ENCODE data around the gene CYREN. TPM values are rescaled to one million over a fixed set of nuclear protein-coding genes. Genes with fewer than 3 reads are reported as not detected.

CYREN gene
- total RNA-seq, 2 experiments from 2014 or later: 14.0 to 15.8 TPM

DNA sequence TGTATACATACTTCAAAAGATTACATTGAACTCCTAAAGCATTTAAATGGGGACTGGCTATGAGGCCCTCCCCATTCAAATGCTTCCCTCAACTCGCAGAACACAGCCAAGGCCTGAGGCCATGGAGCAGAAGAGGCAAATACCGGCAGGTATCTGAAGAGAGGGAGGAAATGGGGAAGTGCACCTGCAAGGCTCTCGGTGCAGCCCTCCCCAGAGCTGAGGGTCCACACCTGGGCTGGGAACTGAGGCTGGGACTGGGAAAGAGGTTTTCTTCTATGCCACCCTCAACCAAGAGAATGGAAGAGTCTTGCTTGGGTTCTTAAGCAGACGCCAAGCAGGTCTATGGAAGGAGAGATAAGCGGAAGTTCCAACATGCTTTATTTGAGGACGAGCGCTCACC, 13.0 kb upstream of the CYREN start:
- Histone ChIP-seq H3K27ac (ENCODE audit: low read depth in 1 of 2, low read length in 2 of 2) (no peak overlapping the region), H3K4me3 (ENCODE audit: low read length) (no peak overlapping the region), H3K9me3 (ENCODE audit: control insufficient read depth in 1 of 2, insufficient read depth in 1 of 2, low read length in 2 of 2) (peaks cover 18 to 42% of the 10 kb centered on the region in 2 experiments), H3K27me3 (ENCODE audit: control insufficient read depth in 1 of 2, insufficient read depth in 2 of 2, low read length in 2 of 2) (no peaks in the 10 kb centered on the region), H3K4me1 (ENCODE audit: insufficient read depth, low read length) (no peaks in the 10 kb centered on the region), H3K36me3 (ENCODE audit: insufficient read depth, low read length) (peaks cover 56% of the 10 kb centered on the region)
- Mint-ChIP-seq H3K4me3 (no peak overlapping the region), H3K4me1 (ENCODE audit: low read depth) (no peaks in the 10 kb centered on the region), H3K36me3 (ENCODE audit: low read depth) (peaks cover 92% of the 10 kb centered on the region), H3K9me3 (peaks cover 27% of the 10 kb centered on the region), H3K27ac (no peak overlapping the region), H3K27me3 (no peaks in the 10 kb centered on the region)
- DNase-seq: no peak
- ATAC-seq (ENCODE audit: poor library complexity): no peak
- CTCF ChIA-PET: no interaction called here
- TF ChIP-seq, protein P1, sequence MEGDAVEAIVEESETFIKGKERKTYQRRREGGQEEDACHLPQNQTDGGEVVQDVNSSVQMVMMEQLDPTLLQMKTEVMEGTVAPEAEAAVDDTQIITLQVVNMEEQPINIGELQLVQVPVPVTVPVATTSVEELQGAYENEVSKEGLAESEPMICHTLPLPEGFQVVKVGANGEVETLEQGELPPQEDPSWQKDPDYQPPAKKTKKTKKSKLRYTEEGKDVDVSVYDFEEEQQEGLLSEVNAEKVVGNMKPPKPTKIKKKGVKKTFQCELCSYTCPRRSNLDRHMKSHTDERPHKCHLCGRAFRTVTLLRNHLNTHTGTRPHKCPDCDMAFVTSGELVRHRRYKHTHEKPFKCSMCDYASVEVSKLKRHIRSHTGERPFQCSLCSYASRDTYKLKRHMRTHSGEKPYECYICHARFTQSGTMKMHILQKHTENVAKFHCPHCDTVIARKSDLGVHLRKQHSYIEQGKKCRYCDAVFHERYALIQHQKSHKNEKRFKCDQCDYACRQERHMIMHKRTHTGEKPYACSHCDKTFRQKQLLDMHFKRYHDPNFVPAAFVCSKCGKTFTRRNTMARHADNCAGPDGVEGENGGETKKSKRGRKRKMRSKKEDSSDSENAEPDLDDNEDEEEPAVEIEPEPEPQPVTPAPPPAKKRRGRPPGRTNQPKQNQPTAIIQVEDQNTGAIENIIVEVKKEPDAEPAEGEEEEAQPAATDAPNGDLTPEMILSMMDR (IDR thresholded peaks at IDR 0.05): no peak
- POLR2A ChIA-PET: no interaction called here
- intact Hi-C loops (cut with DNase I, micrococcal nuclease): no loop called here

DNA sequence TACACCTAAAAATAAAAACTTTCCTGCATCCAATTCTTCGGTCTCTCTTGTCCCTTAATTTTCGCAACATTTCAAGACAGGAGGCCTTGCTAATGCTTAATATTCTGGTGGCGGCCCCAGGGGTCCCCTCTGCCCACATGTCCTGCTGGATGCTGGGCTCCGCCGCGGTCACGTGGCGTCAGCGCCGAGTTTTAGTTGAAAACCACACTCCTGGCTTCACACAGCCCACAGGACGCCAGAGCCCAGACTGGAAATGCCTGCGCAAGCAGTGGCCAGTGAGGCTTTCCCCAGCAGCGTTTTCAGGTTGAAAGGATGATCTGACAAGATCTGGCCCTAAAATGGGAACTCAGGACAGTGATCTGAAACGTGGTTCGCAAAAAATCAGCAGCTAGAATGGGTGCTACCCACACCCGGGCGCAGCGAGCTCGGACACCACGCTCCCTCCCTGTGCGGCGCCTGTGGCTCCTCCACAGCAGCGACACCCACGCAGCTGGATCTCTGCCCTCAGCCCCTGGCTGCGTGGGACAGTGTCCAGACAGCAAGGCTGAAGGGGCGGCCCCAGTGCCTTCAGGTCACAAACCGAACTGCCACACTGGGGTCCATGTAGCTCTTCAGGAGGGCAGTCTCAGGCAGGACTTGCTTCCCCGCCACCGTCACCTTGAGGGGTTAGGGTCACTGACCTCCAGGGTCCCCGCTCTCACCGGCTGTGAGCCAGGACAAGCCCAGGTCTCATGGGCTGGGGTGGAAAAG, 11.6 kb upstream of the CYREN start:
- ChIA-PET POLR2A (no interaction called here), CTCF (no interaction called here)
- Mint-ChIP-seq H3K4me1 (ENCODE audit: low read depth) (no peaks in the 10 kb centered on the region), H3K27me3 (no peaks in the 10 kb centered on the region), H3K4me3 (no peak overlapping the region), H3K9me3 (peaks cover 27% of the 10 kb centered on the region), H3K27ac (no peak overlapping the region), H3K36me3 (ENCODE audit: low read depth) (peaks cover 82% of the 10 kb centered on the region)
- Histone ChIP-seq H3K27me3 (ENCODE audit: control insufficient read depth in 1 of 2, insufficient read depth in 2 of 2, low read length in 2 of 2) (no peaks in the 10 kb centered on the region), H3K27ac (ENCODE audit: low read depth in 1 of 2, low read length in 2 of 2) (no peak overlapping the region), H3K4me1 (ENCODE audit: insufficient read depth, low read length) (no peaks in the 10 kb centered on the region), H3K4me3 (ENCODE audit: low read length) (no peak overlapping the region), H3K9me3 (ENCODE audit: control insufficient read depth in 1 of 2, insufficient read depth in 1 of 2, low read length in 2 of 2) (peaks cover 18 to 42% of the 10 kb centered on the region in 2 experiments), H3K36me3 (ENCODE audit: insufficient read depth, low read length) (peaks cover 43% of the 10 kb centered on the region)
- TF ChIP-seq, protein P1 (IDR thresholded peaks at IDR 0.05): no peak
- no peak for DNase-seq
- intact Hi-C loops (cut with DNase I, micrococcal nuclease): no loop called here
- ATAC-seq (ENCODE audit: poor library complexity): no peak

DNA sequence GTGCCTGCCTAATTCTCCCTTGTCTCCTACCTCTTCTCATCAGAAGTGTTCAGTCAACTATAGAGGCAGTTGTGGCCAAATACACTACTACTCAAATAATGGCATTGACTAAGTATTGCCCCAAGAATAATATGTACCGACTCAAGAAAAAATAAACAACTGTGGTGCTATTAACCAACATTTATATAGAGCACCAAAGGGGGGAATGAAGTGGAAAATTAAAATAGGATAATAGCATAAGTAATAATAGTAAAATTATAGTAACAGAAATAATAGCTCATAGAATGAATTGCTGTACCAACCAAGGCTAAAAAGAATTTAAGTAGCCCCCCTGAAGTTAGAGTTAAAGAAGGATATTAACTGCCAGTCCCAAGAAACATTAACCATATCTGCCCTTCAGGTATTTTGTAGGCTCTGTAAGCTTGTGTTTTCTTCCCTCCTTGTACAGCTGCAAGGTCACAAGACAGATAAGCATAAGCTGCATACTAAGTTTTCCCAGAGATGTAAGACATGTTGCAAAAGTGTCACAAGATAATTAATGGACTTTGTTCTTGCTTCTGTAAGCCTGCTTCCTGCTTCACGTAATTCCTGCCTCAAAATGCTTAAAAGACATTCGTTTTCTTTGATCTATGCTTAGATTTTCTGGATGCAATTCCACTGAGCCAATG, 10.9 kb upstream of the CYREN start:
- H3K4me1 Mint-ChIP-seq (ENCODE audit: low read depth): no peaks in the 10 kb centered on the region
- intact Hi-C loops (cut with DNase I, micrococcal nuclease): no loop called here
- Histone ChIP-seq H3K4me3 (ENCODE audit: low read length) (no peak overlapping the region), H3K27me3 (ENCODE audit: control insufficient read depth in 1 of 2, insufficient read depth in 2 of 2, low read length in 2 of 2) (no peaks in the 10 kb centered on the region), H3K4me1 (ENCODE audit: insufficient read depth, low read length) (no peaks in the 10 kb centered on the region), H3K9me3 (ENCODE audit: control insufficient read depth in 1 of 2, insufficient read depth in 1 of 2, low read length in 2 of 2) (peaks cover 18 to 42% of the 10 kb centered on the region in 2 experiments), H3K36me3 (ENCODE audit: insufficient read depth, low read length) (peaks cover 36% of the 10 kb centered on the region), H3K27ac (ENCODE audit: low read depth in 1 of 2, low read length in 2 of 2) (no peak overlapping the region)
- H3K27ac Mint-ChIP-seq: no peak overlapping the region
- H3K27me3 Mint-ChIP-seq: no peaks in the 10 kb centered on the region
- TF ChIP-seq, protein P1 (IDR thresholded peaks at IDR 0.05): no peak
- no peak for ATAC-seq (ENCODE audit: poor library complexity)
- peaks cover 78% of the 10 kb centered on the region for H3K36me3 Mint-ChIP-seq (ENCODE audit: low read depth)
- H3K9me3 Mint-ChIP-seq: peaks cover 27% of the 10 kb centered on the region
- POLR2A ChIA-PET: no interaction called here
- CTCF ChIA-PET: no interaction called here
- H3K4me3 Mint-ChIP-seq: no peak overlapping the region
- DNase-seq: no peak

All from CD4-positive, alpha-beta T cell (primary cell).